Ishikawa (cell line): Measurements from ENCODE around the gene MAP1LC3B2.

ENCODE experiments used
- CEBPB ChIP-seq: IDR thresholded peaks from 2 replicates; pipeline ENCODE4 v1.6.1; 2012
- CREB1 ChIP-seq: IDR thresholded peaks from 2 replicates; pipeline ENCODE4 v1.6.1; 2012; ENCODE audit warnings: low read depth
- EGR1 ChIP-seq: IDR thresholded peaks from 2 replicates; pipeline ENCODE4 v1.6.1; 2012
- EP300 ChIP-seq: IDR thresholded peaks from 2 replicates; pipeline ENCODE4 v1.6.1; 2012; ENCODE audit warnings: borderline replicate concordance
- FOXM1 ChIP-seq: IDR thresholded peaks from 2 replicates; pipeline ENCODE4 v1.6.1; 2012; ENCODE audit warnings: low read depth, borderline replicate concordance
- NFIC ChIP-seq: IDR thresholded peaks from 2 replicates; pipeline ENCODE4 v1.6.1; 2012
- RAD21 ChIP-seq: IDR thresholded peaks from 2 replicates; pipeline ENCODE4 v1.6.1; 2012; ENCODE audit warnings: low read depth
- TAF1 ChIP-seq: IDR thresholded peaks from 2 replicates; pipeline ENCODE4 v1.6.1; 2012; ENCODE audit warnings: low read depth, mild to moderate bottlenecking
- TCF12 ChIP-seq: IDR thresholded peaks from 2 replicates; pipeline ENCODE4 v1.6.1; 2012; ENCODE audit warnings: low read depth
- TEAD4 ChIP-seq: IDR thresholded peaks from 2 replicates; pipeline ENCODE4 v1.6.1; 2012
- YY1 ChIP-seq: IDR thresholded peaks from 2 replicates; pipeline ENCODE4 v1.6.1; 2012; ENCODE audit warnings: low read depth
- ZBTB7A ChIP-seq: IDR thresholded peaks from 2 replicates; pipeline ENCODE4 v1.6.1; 2012; ENCODE audit warnings: low read depth
- TF ChIP-seq, protein P1 (sequence below): IDR thresholded peaks from 2 replicates; pipeline ENCODE4 v1.6.1; 2012
- TF ChIP-seq, protein P2 (sequence below): IDR thresholded peaks from 2 replicates; pipeline ENCODE4 v1.6.1; 2012; ENCODE audit warnings: low read depth, mild to moderate bottlenecking
- TF ChIP-seq, protein P3 (sequence below): IDR thresholded peaks from 2 replicates; pipeline ENCODE4 v1.6.1; 2012

MAP1LC3B2 gene

DNA sequence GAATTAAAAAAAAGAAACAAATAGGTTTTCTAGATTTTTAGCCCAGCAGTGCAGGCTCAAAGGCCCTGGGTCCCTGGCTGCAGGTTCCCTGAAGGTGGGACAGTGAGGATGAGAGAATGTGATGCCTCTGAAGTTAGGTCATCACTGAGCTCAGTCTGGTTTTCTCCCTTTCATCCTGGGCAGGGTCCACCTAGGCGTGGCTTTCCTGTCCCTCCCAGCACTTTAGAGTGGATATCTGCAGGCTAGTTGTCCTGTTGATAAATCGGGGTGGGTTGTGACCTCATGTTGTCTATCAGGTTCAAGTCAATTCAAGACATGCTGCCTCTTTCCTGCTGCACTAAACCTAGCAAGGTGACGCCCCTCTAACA is 60.9 kb downstream of the MAP1LC3B2 start:
- TF ChIP-seq CEBPB, result no peak
- TF ChIP-seq, protein P1, sequence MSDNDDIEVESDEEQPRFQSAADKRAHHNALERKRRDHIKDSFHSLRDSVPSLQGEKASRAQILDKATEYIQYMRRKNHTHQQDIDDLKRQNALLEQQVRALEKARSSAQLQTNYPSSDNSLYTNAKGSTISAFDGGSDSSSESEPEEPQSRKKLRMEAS, result no peak
- no peak for TF ChIP-seq NFIC
- no peak for TF ChIP-seq YY1
- TF ChIP-seq, protein P2, sequence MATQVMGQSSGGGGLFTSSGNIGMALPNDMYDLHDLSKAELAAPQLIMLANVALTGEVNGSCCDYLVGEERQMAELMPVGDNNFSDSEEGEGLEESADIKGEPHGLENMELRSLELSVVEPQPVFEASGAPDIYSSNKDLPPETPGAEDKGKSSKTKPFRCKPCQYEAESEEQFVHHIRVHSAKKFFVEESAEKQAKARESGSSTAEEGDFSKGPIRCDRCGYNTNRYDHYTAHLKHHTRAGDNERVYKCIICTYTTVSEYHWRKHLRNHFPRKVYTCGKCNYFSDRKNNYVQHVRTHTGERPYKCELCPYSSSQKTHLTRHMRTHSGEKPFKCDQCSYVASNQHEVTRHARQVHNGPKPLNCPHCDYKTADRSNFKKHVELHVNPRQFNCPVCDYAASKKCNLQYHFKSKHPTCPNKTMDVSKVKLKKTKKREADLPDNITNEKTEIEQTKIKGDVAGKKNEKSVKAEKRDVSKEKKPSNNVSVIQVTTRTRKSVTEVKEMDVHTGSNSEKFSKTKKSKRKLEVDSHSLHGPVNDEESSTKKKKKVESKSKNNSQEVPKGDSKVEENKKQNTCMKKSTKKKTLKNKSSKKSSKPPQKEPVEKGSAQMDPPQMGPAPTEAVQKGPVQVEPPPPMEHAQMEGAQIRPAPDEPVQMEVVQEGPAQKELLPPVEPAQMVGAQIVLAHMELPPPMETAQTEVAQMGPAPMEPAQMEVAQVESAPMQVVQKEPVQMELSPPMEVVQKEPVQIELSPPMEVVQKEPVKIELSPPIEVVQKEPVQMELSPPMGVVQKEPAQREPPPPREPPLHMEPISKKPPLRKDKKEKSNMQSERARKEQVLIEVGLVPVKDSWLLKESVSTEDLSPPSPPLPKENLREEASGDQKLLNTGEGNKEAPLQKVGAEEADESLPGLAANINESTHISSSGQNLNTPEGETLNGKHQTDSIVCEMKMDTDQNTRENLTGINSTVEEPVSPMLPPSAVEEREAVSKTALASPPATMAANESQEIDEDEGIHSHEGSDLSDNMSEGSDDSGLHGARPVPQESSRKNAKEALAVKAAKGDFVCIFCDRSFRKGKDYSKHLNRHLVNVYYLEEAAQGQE, result no peak

DNA sequence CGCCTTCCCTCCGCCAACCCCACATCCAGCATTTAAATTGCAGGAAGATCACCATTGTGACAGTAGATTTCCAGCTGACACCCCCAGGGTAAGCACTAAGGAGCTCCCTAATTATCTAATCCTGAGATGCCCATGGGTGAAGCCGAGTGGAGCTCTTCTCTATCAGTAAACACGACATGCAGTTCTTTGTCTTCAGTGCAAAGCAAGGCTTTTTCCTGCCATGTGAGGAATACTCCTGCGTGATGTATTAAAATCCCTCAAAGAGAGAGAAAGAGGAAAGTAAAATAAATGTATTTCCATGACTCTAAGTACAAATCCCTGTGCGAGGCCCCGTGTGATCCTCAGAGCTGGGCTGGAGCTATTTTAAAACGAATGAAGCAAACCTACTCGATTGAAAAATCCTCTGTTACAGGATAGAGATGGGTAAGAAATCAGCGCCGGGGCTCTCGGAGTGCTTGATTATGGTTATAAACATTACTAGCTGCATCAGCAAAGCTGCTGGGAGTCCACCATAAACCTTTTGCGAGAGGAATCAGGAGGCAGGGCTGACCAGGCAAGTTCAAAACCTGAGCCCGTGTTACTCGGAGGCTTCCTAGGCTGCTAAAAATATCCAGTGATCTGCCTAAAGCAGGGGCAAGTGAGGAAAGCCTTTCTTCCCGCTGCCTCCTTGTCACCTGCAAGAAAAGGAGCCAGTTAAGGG is 61.5 kb downstream of the MAP1LC3B2 start:
- TF ChIP-seq EGR1 (no peak), FOXM1 (no peak), ZBTB7A (no peak), TEAD4 (no peak), YY1 (no peak), CEBPB (no peak)

DNA sequence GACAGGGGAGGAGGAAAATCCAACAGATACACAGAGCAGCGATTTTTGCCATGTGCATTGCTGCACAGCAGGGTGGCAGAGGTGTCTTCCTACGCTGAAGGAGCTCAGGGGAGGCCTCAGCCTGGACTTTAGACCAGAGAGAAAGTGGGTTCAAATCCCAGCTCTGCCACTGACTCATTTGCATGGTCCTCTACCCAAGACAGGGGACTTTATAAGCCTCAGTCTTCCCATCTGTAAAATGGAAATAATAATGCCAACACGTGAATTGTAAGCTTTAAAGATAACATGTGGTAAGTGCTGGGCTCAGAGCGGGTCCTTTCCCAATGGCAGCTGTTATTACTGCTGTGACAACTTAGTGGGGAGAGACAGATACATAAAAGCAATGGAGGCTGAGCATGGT is 62.0 kb downstream of the MAP1LC3B2 start:
- TF ChIP-seq NFIC (no peak), YY1 (no peak), TCF12 (no peak), TEAD4 (no peak), EP300 (no peak), ZBTB7A (no peak), RAD21 (no peak), CEBPB (no peak), TAF1 (no peak), CREB1 (no peak), FOXM1 (no peak), EGR1 (no peak)
- TF ChIP-seq, protein P1, result no peak
- TF ChIP-seq, protein P2, result no peak
- TF ChIP-seq, protein P3, sequence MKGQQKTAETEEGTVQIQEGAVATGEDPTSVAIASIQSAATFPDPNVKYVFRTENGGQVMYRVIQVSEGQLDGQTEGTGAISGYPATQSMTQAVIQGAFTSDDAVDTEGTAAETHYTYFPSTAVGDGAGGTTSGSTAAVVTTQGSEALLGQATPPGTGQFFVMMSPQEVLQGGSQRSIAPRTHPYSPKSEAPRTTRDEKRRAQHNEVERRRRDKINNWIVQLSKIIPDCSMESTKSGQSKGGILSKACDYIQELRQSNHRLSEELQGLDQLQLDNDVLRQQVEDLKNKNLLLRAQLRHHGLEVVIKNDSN, result no peak

DNA sequence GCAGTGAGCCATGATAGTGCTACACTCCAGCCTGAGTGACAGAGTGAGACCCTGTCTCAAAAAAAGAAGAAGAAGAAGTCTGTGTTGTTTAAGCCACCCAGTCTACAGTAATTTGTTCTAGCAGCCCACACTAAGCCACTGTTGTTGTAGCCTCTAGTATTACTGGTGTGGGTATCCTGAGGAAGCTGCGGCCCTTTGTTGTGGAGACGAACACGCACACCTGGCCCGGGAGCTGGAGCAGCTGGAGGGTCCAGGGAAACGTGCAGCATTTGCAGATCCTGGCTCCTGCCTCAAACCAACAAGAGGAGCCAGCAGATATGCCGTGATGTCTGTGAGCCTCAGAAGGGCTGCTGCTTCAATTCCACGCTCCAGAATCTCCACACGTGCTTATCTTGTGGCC is 65.3 kb downstream of the MAP1LC3B2 start:
- TF ChIP-seq RAD21, result no peak
- TF ChIP-seq TAF1, result no peak
- TF ChIP-seq, protein P1, result no peak
- TF ChIP-seq EP300, result no peak
- no peak for TF ChIP-seq CREB1
- TF ChIP-seq TEAD4, result no peak

DNA sequence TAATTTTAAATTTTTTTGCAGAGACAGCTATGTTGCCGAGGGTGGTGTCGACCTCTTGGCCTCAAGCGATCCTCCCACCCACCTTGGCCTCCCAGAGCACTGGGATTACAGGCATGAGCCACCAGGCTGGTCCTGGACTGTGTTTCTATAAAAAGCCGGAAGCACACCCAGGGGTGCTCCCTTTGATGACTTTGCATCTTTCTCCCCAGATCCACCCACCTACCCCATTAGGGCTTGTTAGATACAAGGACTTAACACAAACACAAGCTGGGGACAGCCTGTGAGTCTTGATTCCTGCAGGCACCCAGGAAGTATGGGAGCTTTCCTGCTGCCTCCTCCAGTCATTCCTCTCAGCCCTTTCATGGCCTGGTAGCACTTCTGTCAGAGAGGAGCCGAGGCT is 67.0 kb downstream of the MAP1LC3B2 start:
- TF ChIP-seq, protein P3, result no peak
- TF ChIP-seq, protein P2, result no peak
- TF ChIP-seq, protein P1, result no peak
- TF ChIP-seq NFIC (no peak), EGR1 (no peak), TAF1 (no peak), CREB1 (no peak), EP300 (no peak), ZBTB7A (no peak), FOXM1 (no peak), YY1 (no peak), RAD21 (no peak), CEBPB (no peak), TCF12 (no peak), TEAD4 (no peak)
